ENCODE results near the gene IFRD1. TPM values are rescaled to one million over a fixed set of nuclear protein-coding genes. Genes with fewer than 3 reads are reported as not detected.
A peak's percentile ranks its signal among the peaks of the same experiment; 100 is the strongest.

Gene IFRD1
- total RNA-seq, 6 experiments from 2014 or later: 19.0 to 34.7 (median 28.2) TPM

GRCh38 chr7:112419543-112420130 lies 30.6 kb upstream of the IFRD1 start:
- H3K27me3 ChIP-seq: no peaks in the 10 kb centered on the region
- no peak for ATAC-seq
- no peak overlapping the region for H3K27ac ChIP-seq
- 100% methylated on average over 4 of the region's 4 CpGs for WGBS (ENCODE audit: insufficient coverage, low coverage, low lambda C conversion rate, missing lambda C conversion rate)
- no peak for TF ChIP-seq CTCF (IDR thresholded peaks at IDR 0.05)
- TF ChIP-seq POLR2A (IDR thresholded peaks at IDR 0.05): no peak
- H3K36me3 ChIP-seq: no peaks in the 10 kb centered on the region
- no peaks in the 10 kb centered on the region for H3K9me3 ChIP-seq
- peaks cover 0 to 8% (median 0%) of the 10 kb centered on the region in 4 donors for H3K4me1 ChIP-seq
- no peak for DNase-seq
- H3K4me3 ChIP-seq: no peak overlapping the region
- intact Hi-C loops (cut with DNase I): no loop called here

GRCh38 chr7:112420236-112420861 lies 29.9 kb upstream of the IFRD1 start:
- Histone ChIP-seq H3K4me1 (peaks cover 0 to 8% (median 0%) of the 10 kb centered on the region in 4 donors), H3K27ac (no peak overlapping the region), H3K36me3 (no peaks in the 10 kb centered on the region), H3K27me3 (no peaks in the 10 kb centered on the region), H3K9me3 (no peaks in the 10 kb centered on the region), H3K4me3 (no peak overlapping the region)
- no peak for ATAC-seq
- WGBS (ENCODE audit: insufficient coverage, low coverage, low lambda C conversion rate, missing lambda C conversion rate): 71% methylated on average over 8 of the region's 9 CpGs
- intact Hi-C loops (cut with DNase I): no loop called here
- TF ChIP-seq CTCF (IDR thresholded peaks at IDR 0.05) (no peak), POLR2A (IDR thresholded peaks at IDR 0.05) (no peak)
- DNase-seq: no peak

GRCh38 chr7:112421666-112422486 lies 28.4 kb upstream of the IFRD1 start:
- Histone ChIP-seq H3K4me3 (no peak overlapping the region), H3K9me3 (no peaks in the 10 kb centered on the region), H3K4me1 (peaks cover 0 to 8% (median 0%) of the 10 kb centered on the region in 4 donors), H3K27ac (no peak overlapping the region), H3K27me3 (no peaks in the 10 kb centered on the region), H3K36me3 (no peaks in the 10 kb centered on the region)
- TF ChIP-seq CTCF (IDR thresholded peaks at IDR 0.05) (no peak), POLR2A (IDR thresholded peaks at IDR 0.05) (no peak)
- intact Hi-C loops (cut with DNase I): no loop called here
- DNase-seq: no peak
- peak in 3 of 4 donors; percentile 27 to 38 (median 33) for ATAC-seq
- 47% methylated on average over 8 of the region's 9 CpGs for WGBS (ENCODE audit: insufficient coverage, low coverage, low lambda C conversion rate, missing lambda C conversion rate)

GRCh38 chr7:112422842-112423496 lies 27.3 kb upstream of the IFRD1 start:
- intact Hi-C loops (cut with DNase I): no loop called here
- Histone ChIP-seq H3K36me3 (no peaks in the 10 kb centered on the region), H3K9me3 (no peaks in the 10 kb centered on the region), H3K4me3 (no peak overlapping the region), H3K27ac (no peak overlapping the region), H3K4me1 (peaks cover 0 to 8% (median 0%) of the 10 kb centered on the region in 4 donors), H3K27me3 (no peaks in the 10 kb centered on the region)
- 82% methylated on average over 4 of the region's 6 CpGs for WGBS (ENCODE audit: insufficient coverage, low coverage, low lambda C conversion rate, missing lambda C conversion rate)
- DNase-seq: peak; percentile 40 to 55 (median 55)
- ATAC-seq: peak; percentile 56 to 66 (median 60)
- TF ChIP-seq CTCF (IDR thresholded peaks at IDR 0.05): no peak
- no peak for TF ChIP-seq POLR2A (IDR thresholded peaks at IDR 0.05)

All from right lobe of liver (tissue), 6 donors.